Measurements from ENCODE around the gene ZRANB3. TPM values are rescaled to one million over a fixed set of nuclear protein-coding genes. Genes with fewer than 3 reads are reported as not detected.
A peak's percentile ranks its signal among the peaks of the same experiment; 100 is the strongest.

ZRANB3 gene
- total and polyA plus RNA-seq, 2 experiments from 2014 or later = 10.5 to 16.8 TPM

DNA sequence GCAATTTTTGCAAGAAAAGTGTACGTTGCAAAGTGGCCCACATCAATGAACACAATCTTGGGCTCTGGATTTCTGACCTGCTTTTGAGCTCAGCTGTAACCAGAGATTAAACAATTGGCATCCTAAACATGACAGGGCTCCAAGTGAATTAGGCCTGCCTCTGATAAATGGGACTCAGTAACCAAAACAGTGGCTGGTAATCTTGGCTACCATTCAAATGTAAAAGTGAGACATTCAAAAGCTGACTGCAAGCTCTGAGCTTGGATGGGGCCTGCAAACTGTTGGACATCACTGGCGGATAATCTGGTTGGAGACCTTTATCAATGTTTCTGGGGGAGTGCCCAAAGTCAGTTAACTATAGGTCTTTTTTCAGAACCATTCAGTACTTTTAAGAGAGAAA is 318.3 kb downstream of the ZRANB3 start:
- Histone ChIP-seq H3K27me3 (ENCODE audit: insufficient read depth) (no peaks in the 10 kb centered on the region), H3K36me3 (ENCODE audit: insufficient read depth) (no peaks in the 10 kb centered on the region), H2AFZ (no peak overlapping the region), H3K4me2 (peak overlapping the region; percentile 37), H3K9me2 (ENCODE audit: insufficient read depth) (no peaks in the 10 kb centered on the region), H3K79me2 (replicated peaks; ENCODE audit: insufficient read depth) (no peaks in the 10 kb centered on the region), H4K20me1 (replicated peaks; ENCODE audit: insufficient read depth) (no peaks in the 10 kb centered on the region), H3K4me1 (ENCODE audit: insufficient read depth) (peaks cover 18% of the 10 kb centered on the region), H3F3A (replicated peaks; ENCODE audit: low read depth) (no peaks in the 10 kb centered on the region), H3K27ac (ENCODE audit: low read depth) (peak overlapping the region; percentile 39), H3K4me3 (no peak overlapping the region)
- Mint-ChIP-seq H3K4me3 (no peak overlapping the region), H3K9me3 (no peaks in the 10 kb centered on the region), H3K27ac (peak overlapping the region; percentile 66; the same call in 1 of the 2 replicates), H3K27me3 (ENCODE audit: insufficient read depth, low read depth, poor library complexity) (no peaks in the 10 kb centered on the region), H3K4me1 (peaks cover 19% of the 10 kb centered on the region), H3K36me3 (ENCODE audit: low read depth) (peaks cover 2% of the 10 kb centered on the region; the same call in 1 of the 3 replicates)
- DNase-seq (ENCODE audit: low spot score) (peak; percentile 53), ATAC-seq (peak; percentile 91)
- TF ChIP-seq ZNF114 (CRISPR knock-in tag; IDR thresholded peaks at IDR 0.05) (no peak), NANOG (IDR thresholded peaks at IDR 0.05; ENCODE audit: borderline replicate concordance) (peak; percentile 46; the same call in 1 of the 2 replicates), POLR2AphosphoS5 (IDR thresholded peaks at IDR 0.05; ENCODE audit: low read depth) (no peak), STAT1 (IDR thresholded peaks at IDR 0.05; ENCODE audit: unreplicated experiment) (no peak)
- TF ChIP-seq, protein P1, sequence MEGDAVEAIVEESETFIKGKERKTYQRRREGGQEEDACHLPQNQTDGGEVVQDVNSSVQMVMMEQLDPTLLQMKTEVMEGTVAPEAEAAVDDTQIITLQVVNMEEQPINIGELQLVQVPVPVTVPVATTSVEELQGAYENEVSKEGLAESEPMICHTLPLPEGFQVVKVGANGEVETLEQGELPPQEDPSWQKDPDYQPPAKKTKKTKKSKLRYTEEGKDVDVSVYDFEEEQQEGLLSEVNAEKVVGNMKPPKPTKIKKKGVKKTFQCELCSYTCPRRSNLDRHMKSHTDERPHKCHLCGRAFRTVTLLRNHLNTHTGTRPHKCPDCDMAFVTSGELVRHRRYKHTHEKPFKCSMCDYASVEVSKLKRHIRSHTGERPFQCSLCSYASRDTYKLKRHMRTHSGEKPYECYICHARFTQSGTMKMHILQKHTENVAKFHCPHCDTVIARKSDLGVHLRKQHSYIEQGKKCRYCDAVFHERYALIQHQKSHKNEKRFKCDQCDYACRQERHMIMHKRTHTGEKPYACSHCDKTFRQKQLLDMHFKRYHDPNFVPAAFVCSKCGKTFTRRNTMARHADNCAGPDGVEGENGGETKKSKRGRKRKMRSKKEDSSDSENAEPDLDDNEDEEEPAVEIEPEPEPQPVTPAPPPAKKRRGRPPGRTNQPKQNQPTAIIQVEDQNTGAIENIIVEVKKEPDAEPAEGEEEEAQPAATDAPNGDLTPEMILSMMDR (conservative IDR thresholded peaks at IDR 0.05; ENCODE audit: low read depth in 2 of 2) = no peak
- TF ChIP-seq, protein P2, sequence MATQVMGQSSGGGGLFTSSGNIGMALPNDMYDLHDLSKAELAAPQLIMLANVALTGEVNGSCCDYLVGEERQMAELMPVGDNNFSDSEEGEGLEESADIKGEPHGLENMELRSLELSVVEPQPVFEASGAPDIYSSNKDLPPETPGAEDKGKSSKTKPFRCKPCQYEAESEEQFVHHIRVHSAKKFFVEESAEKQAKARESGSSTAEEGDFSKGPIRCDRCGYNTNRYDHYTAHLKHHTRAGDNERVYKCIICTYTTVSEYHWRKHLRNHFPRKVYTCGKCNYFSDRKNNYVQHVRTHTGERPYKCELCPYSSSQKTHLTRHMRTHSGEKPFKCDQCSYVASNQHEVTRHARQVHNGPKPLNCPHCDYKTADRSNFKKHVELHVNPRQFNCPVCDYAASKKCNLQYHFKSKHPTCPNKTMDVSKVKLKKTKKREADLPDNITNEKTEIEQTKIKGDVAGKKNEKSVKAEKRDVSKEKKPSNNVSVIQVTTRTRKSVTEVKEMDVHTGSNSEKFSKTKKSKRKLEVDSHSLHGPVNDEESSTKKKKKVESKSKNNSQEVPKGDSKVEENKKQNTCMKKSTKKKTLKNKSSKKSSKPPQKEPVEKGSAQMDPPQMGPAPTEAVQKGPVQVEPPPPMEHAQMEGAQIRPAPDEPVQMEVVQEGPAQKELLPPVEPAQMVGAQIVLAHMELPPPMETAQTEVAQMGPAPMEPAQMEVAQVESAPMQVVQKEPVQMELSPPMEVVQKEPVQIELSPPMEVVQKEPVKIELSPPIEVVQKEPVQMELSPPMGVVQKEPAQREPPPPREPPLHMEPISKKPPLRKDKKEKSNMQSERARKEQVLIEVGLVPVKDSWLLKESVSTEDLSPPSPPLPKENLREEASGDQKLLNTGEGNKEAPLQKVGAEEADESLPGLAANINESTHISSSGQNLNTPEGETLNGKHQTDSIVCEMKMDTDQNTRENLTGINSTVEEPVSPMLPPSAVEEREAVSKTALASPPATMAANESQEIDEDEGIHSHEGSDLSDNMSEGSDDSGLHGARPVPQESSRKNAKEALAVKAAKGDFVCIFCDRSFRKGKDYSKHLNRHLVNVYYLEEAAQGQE (IDR thresholded peaks at IDR 0.05; ENCODE audit: unreplicated experiment) = no peak

DNA sequence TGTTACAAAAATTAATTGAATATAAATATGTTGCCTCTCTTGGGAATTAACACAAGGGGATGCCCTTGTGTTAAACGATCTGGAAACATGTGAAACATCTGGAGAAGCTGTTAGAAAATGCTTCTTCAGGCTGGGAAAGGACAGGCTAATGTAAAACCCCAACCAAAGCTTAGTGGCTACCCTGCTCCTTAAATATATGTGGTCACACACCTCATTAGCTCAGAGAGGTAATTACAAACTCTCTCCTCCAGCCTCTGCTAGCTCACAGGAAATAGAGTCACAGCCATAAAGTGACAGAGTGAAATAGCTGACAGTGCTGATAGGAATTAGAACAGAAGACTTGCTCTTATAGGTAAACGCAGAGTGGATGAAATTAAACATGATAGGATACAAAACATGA is 323.0 kb downstream of the ZRANB3 start:
- Histone ChIP-seq H3K4me3 (no peak overlapping the region), H3K9me2 (ENCODE audit: insufficient read depth) (no peaks in the 10 kb centered on the region), H3K4me2 (no peak overlapping the region), H3K27me3 (ENCODE audit: insufficient read depth) (no peaks in the 10 kb centered on the region), H2AFZ (no peak overlapping the region), H3F3A (replicated peaks; ENCODE audit: low read depth) (no peaks in the 10 kb centered on the region), H3K4me1 (ENCODE audit: insufficient read depth) (peaks cover 12% of the 10 kb centered on the region), H4K20me1 (replicated peaks; ENCODE audit: insufficient read depth) (no peaks in the 10 kb centered on the region), H3K79me2 (replicated peaks; ENCODE audit: insufficient read depth) (no peaks in the 10 kb centered on the region), H3K27ac (ENCODE audit: low read depth) (no peak overlapping the region; the same call in 1 of the 2 replicates), H3K36me3 (ENCODE audit: insufficient read depth) (no peaks in the 10 kb centered on the region)
- H3K9me3 Mint-ChIP-seq = no peaks in the 10 kb centered on the region
- no peaks in the 10 kb centered on the region for H3K36me3 Mint-ChIP-seq (ENCODE audit: low read depth)
- no peak for ATAC-seq
- peaks cover 14% of the 10 kb centered on the region for H3K4me1 Mint-ChIP-seq
- DNase-seq (ENCODE audit: low spot score) = no peak
- no peaks in the 10 kb centered on the region for H3K27me3 Mint-ChIP-seq (ENCODE audit: insufficient read depth, low read depth, poor library complexity)
- H3K27ac Mint-ChIP-seq = no peak overlapping the region
- no peak overlapping the region for H3K4me3 Mint-ChIP-seq
- TF ChIP-seq JUNB (IDR thresholded peaks at IDR 0.05; ENCODE audit: unreplicated experiment) = no peak
- TF ChIP-seq, protein P2 (IDR thresholded peaks at IDR 0.05; ENCODE audit: unreplicated experiment) = no peak
- no peak for TF ChIP-seq NANOG (IDR thresholded peaks at IDR 0.05; ENCODE audit: borderline replicate concordance)
- TF ChIP-seq CREB1 (CRISPR knock-in tag; IDR thresholded peaks at IDR 0.05; ENCODE audit: low read depth) = no peak
- no peak for TF ChIP-seq ZNF114 (CRISPR knock-in tag; IDR thresholded peaks at IDR 0.05)
- no peak for TF ChIP-seq STAT1 (IDR thresholded peaks at IDR 0.05; ENCODE audit: unreplicated experiment)
- no peak for TF ChIP-seq POLR2AphosphoS5 (IDR thresholded peaks at IDR 0.05; ENCODE audit: low read depth)
- TF ChIP-seq, protein P1 (conservative IDR thresholded peaks at IDR 0.05; ENCODE audit: low read depth in 2 of 2) = no peak
- no peak for TF ChIP-seq EZH2phosphoT487 (IDR thresholded peaks at IDR 0.05; ENCODE audit: unreplicated experiment)
- TF ChIP-seq, protein P3, sequence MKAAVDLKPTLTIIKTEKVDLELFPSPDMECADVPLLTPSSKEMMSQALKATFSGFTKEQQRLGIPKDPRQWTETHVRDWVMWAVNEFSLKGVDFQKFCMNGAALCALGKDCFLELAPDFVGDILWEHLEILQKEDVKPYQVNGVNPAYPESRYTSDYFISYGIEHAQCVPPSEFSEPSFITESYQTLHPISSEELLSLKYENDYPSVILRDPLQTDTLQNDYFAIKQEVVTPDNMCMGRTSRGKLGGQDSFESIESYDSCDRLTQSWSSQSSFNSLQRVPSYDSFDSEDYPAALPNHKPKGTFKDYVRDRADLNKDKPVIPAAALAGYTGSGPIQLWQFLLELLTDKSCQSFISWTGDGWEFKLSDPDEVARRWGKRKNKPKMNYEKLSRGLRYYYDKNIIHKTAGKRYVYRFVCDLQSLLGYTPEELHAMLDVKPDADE (IDR thresholded peaks at IDR 0.05) = no peak

Measured in GM23338 (cell line).